Caco-2 (cell line): Measurements from ENCODE around the gene TCF7L1. TPM values are rescaled to one million over a fixed set of nuclear protein-coding genes. Genes with fewer than 3 reads are reported as not detected.

ENCODE experiments used
- BruUV-seq: library from RNA; stranded (reverse); fragments of 400-500 nt; replicated peaks from 2 replicates; lab custom pipeline; 2021; lab: Mats Ljungman, UMichigan
- CTCF ChIA-PET: fragments of 300-600 bp; sonication (Branson Sonifier 250); formaldehyde crosslinking; loops from one replicate; lab custom pipeline; 2022; ENCODE audit warnings: antibody characterized with exemption; lab: Charles Lee
- POLR2A ChIA-PET: fragments of 300-600 bp; sonication (Branson Sonifier 250); formaldehyde crosslinking; loops from one replicate; lab custom pipeline; 2022; ENCODE audit warnings: antibody characterized with exemption; lab: Charles Lee
- DNase-seq, 2 experiments: peaks; one replicate each; pipeline versions ENCODE4 v3.0.0 to v3.0.0-alpha.2; 2020 to 2022
- H3K27me3 ChIP-seq: replicated peaks from 2 replicates; pipeline ENCODE4 v1.6.0; 2011; ENCODE audit warnings: low read length; ENCODE audit not compliant: control insufficient read depth, insufficient read depth
- H3K36me3 ChIP-seq: 2 replicates; pipeline ENCODE4 v1.5.1; 2011; ENCODE audit warnings: low read length; ENCODE audit not compliant: control insufficient read depth, insufficient read depth
- H3K4me1 ChIP-seq: fragments of 250-450 bp; sonication (Bioruptor Pico); 2 replicates; pipeline ENCODE4 v1.5.1; 2020; ENCODE audit warnings: mild to moderate bottlenecking
- H3K4me3 ChIP-seq: 2 replicates; pipeline ENCODE4 v1.5.1; 2011; ENCODE audit warnings: low read depth, mild to moderate bottlenecking, control low read depth, low read length
- H3K9me3 ChIP-seq: fragments of 250-450 bp; sonication (Bioruptor Pico); 2 replicates; pipeline ENCODE4 v1.5.1; 2020; ENCODE audit warnings: mild to moderate bottlenecking, moderate library complexity
- H3K27ac Mint-ChIP-seq: one replicate; pipeline ENCODE4 v1.8.0; 2022; ENCODE audit warnings: mixed read lengths; ENCODE audit not compliant: unreplicated experiment
- H3K27me3 Mint-ChIP-seq: one replicate; pipeline ENCODE4 v1.8.0; 2022; ENCODE audit warnings: mixed read lengths; ENCODE audit not compliant: insufficient read depth, unreplicated experiment
- H3K36me3 Mint-ChIP-seq: one replicate; pipeline ENCODE4 v1.8.0; 2022; ENCODE audit warnings: mild to moderate bottlenecking, mixed read lengths; ENCODE audit not compliant: insufficient read depth, unreplicated experiment
- H3K4me1 Mint-ChIP-seq: one replicate; pipeline ENCODE4 v1.8.0; 2022; ENCODE audit warnings: low read depth, mixed read lengths; ENCODE audit not compliant: unreplicated experiment
- H3K4me3 Mint-ChIP-seq: one replicate; pipeline ENCODE4 v1.8.0; 2022; ENCODE audit warnings: mild to moderate bottlenecking, moderate library complexity, mixed read lengths; ENCODE audit not compliant: unreplicated experiment
- H3K9me3 Mint-ChIP-seq: one replicate; pipeline ENCODE4 v1.8.0; 2022; ENCODE audit warnings: mixed read lengths; ENCODE audit not compliant: unreplicated experiment
- CTCF ChIP-seq, 2 experiments: fragments of 200-600 bp in 1 of 2; IDR thresholded peaks; 1 replicate in 1 of 2; 2 replicates in 1 of 2; pipeline versions ENCODE4 v1.5.1 to v1.8.0; 2011 to 2022; ENCODE audit warnings: antibody characterized with exemption in 1 of 2, control low read depth in 1 of 2, inconsistent platforms in 1 of 2, low read depth in 1 of 2, low read length in 1 of 2, mild to moderate bottlenecking in 1 of 2, moderate library complexity in 1 of 2; ENCODE audit not compliant: insufficient read depth in 1 of 2, severe bottlenecking in 1 of 2, unreplicated experiment in 1 of 2
- intact Hi-C: fragments of 100-400 bp; cut with micrococcal nuclease; formaldehyde crosslinking; loops from one replicate; pipeline ENCODE4 v1.10.0; 2022; ENCODE audit not compliant: unreplicated experiment
- total RNA-seq: library from RNA; stranded (reverse); gene quantifications from 2 replicates; pipeline ENCODE4 v1.2.3, GENCODE V29; 2022

The TCF7L1 gene
- total RNA-seq, 1 experiment from 2014 or later: 29.0 TPM

GRCh38 chr2:85357736-85358135, 224.5 kb downstream of the TCF7L1 start:
- no peaks in the 10 kb centered on the region for H3K27me3 Mint-ChIP-seq
- no peak for TF ChIP-seq CTCF (IDR thresholded peaks at IDR 0.05; ENCODE audit: insufficient read depth in 1 of 2, low read depth in 1 of 2, low read length in 1 of 2, severe bottlenecking in 1 of 2, unreplicated experiment in 1 of 2)

More at GRCh38 chr2:85357736-85358135, 224.5 kb downstream of the TCF7L1 start:
- no peak overlapping the region for H3K27ac Mint-ChIP-seq
- CTCF ChIA-PET: no interaction called here
- Histone ChIP-seq H3K9me3 (no peaks in the 10 kb centered on the region), H3K27me3 (no peaks in the 10 kb centered on the region), H3K4me3 (no peak overlapping the region), H3K36me3 (no peaks in the 10 kb centered on the region), H3K4me1 (no peaks in the 10 kb centered on the region)
- H3K36me3 Mint-ChIP-seq: peaks cover 24% of the 10 kb centered on the region
- POLR2A ChIA-PET: no interaction called here
- intact Hi-C loops: no loop called here
- DNase-seq: no peak
- no peaks in the 10 kb centered on the region for H3K9me3 Mint-ChIP-seq
- BruUV-seq: no TSS peak
- H3K4me1 Mint-ChIP-seq: no peaks in the 10 kb centered on the region
- no peak overlapping the region for H3K4me3 Mint-ChIP-seq

Other genes with a start within 250 kb of the TCF7L1 start
- gene TMSB10, start 227.7 kb upstream of the TCF7L1 start, total RNA-seq: 1,258 and 1,458 TPM in 2 replicates
- gene KCMF1, start 162.2 kb upstream of the TCF7L1 start, total RNA-seq: 81.5 and 83.4 TPM in 2 replicates
- 109 and 119 TPM in 2 replicates for gene TGOLN2, start 194.6 kb downstream of the TCF7L1 start, total RNA-seq
- 31.1 and 32.3 TPM in 2 replicates for gene RETSAT, start 221.1 kb downstream of the TCF7L1 start, total RNA-seq
- 10.3 and 11.3 TPM in 2 replicates for gene ELMOD3, start 221.4 kb downstream of the TCF7L1 start, total RNA-seq